Measurements from ENCODE around the gene MGAT4B.

MGAT4B gene

DNA sequence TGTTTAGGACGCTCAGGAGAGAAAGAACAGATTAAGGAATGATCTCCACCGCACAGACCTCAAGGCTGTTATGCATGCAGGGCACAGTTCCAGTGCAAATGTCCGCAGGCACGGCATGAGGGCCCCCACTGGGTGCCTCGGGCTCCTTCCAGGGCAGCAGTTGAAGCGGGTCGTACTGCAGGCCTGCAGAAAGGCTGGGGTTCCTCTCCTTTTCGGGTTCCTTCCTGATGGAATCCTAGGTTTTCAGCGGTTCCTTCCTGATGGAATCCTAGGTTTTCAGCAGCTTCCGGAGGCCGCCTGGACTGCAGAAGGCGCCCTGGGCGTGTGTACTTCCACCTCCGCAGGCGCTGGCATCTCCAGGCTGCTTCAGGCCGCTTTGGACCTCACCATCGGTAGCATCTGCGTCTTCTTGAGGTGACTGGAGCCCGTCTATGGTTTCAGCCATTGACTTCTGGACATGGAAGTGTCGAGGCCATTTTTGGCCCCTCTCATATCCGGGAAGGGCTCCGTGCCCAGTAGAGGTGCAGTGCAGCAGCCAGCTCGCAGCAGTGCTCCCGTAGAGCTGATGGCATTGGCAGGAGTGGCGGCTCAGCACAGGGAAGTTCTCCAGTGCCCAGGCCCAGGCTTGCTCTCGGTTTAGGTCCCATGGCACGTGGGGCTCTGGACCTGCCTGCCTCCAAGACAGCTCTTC, 5.6 kb upstream of the MGAT4B start:
- no peak for DNase-seq (ENCODE audit: low read depth)

DNA sequence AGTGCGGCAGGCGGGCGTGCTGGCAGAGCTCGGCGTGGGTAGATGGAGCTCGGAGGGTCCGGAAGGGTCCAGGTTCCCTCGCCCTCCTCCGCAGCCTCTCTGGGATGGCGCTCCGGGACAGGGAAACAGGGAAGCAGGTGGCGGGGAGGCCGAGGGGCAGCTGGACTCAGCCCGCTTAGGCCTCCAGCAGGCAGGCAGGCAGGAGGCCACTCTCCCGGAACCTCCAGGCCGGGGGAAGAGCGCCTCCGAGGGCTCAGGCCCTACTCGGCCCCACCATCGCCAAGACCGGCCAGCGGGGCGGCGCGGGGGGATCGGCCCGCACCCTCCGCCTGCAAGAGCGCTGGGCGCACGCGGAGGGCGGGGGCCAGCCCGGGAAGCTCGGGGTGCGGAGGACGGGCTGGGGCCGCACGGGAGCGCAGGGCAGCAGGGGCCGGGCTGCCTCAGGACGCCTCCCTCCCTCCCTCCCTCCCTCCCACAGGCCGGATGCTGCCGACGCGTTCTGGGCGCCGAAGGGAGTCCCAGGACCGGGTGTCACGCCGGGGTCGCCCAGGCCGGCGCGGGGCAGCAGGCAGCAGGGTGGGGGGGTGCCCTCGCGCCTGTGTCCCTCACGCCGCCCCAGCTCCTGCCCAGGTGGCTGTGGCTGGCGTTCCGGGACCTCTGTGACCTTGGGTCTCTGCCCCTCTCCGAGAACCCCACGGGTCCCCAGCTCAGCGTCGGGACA, 977 bp downstream of the MGAT4B start:
- DNase-seq (ENCODE audit: low read depth) = no peak
- TF ChIP-seq, protein P1, sequence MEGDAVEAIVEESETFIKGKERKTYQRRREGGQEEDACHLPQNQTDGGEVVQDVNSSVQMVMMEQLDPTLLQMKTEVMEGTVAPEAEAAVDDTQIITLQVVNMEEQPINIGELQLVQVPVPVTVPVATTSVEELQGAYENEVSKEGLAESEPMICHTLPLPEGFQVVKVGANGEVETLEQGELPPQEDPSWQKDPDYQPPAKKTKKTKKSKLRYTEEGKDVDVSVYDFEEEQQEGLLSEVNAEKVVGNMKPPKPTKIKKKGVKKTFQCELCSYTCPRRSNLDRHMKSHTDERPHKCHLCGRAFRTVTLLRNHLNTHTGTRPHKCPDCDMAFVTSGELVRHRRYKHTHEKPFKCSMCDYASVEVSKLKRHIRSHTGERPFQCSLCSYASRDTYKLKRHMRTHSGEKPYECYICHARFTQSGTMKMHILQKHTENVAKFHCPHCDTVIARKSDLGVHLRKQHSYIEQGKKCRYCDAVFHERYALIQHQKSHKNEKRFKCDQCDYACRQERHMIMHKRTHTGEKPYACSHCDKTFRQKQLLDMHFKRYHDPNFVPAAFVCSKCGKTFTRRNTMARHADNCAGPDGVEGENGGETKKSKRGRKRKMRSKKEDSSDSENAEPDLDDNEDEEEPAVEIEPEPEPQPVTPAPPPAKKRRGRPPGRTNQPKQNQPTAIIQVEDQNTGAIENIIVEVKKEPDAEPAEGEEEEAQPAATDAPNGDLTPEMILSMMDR (IDR thresholded peaks at IDR 0.05; ENCODE audit: control insufficient read depth, insufficient read depth, low read depth, low read length, missing control alignments) = no peak
- peak overlapping the region; percentile 71 for H3K4me3 ChIP-seq (ENCODE audit: control insufficient read depth, low read depth, low read length)

More for the DNA sequence above, 5.6 kb upstream of the MGAT4B start:
- TF ChIP-seq, protein P1 (IDR thresholded peaks at IDR 0.05; ENCODE audit: control insufficient read depth, insufficient read depth, low read depth, low read length, missing control alignments) = no peak
- H3K4me3 ChIP-seq (ENCODE audit: control insufficient read depth, low read depth, low read length) = no peak overlapping the region

DNA sequence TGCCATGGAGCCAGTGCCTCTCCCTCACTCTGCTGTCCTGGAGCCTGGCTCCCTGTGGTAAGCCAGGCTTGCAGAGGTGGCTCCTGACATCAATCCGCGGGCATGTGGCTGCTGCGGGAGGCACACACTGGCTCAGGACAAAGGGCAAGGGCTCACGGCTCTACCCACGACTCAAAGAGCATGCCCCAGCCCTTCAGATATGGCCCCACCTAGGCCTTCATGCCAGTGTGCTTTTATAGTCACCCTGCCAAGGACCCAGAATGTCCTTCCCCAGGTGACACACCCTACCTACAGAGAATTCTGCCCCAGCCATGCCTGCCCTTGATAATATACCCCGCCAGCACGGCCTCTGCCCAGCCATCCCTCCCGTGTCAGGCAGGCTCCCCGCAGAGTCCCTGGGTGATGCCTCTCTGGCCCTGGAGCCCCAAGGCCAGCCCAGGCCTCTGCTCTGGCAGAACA, 1.6 kb downstream of the MGAT4B start:
- TF ChIP-seq, protein P1 (IDR thresholded peaks at IDR 0.05; ENCODE audit: control insufficient read depth, insufficient read depth, low read depth, low read length, missing control alignments) = no peak
- peak overlapping the region; percentile 71 for H3K4me3 ChIP-seq (ENCODE audit: control insufficient read depth, low read depth, low read length)
- DNase-seq (ENCODE audit: low read depth) = no peak

DNA sequence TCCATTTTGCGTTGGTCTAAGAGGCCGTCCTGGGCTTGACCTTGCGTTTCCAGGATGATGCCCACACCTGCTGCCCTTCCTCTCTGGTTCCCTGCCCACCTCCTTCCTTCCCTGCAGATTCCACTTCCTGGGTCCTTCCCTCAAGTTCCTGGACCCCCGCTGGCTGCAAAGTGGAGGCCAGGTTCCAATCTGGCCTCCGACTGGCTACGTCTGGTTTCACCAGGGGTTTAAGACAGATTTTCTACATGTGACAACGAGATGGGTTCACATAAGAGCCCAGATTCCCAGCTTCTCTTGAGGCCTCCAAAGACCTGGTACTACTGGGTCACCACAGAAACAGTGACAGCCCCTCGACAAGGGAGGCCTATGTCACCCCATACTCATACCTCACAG, 2.1 kb downstream of the MGAT4B start:
- no peak for DNase-seq (ENCODE audit: low read depth)
- TF ChIP-seq, protein P1 (IDR thresholded peaks at IDR 0.05; ENCODE audit: control insufficient read depth, insufficient read depth, low read depth, low read length, missing control alignments) = no peak

DNA sequence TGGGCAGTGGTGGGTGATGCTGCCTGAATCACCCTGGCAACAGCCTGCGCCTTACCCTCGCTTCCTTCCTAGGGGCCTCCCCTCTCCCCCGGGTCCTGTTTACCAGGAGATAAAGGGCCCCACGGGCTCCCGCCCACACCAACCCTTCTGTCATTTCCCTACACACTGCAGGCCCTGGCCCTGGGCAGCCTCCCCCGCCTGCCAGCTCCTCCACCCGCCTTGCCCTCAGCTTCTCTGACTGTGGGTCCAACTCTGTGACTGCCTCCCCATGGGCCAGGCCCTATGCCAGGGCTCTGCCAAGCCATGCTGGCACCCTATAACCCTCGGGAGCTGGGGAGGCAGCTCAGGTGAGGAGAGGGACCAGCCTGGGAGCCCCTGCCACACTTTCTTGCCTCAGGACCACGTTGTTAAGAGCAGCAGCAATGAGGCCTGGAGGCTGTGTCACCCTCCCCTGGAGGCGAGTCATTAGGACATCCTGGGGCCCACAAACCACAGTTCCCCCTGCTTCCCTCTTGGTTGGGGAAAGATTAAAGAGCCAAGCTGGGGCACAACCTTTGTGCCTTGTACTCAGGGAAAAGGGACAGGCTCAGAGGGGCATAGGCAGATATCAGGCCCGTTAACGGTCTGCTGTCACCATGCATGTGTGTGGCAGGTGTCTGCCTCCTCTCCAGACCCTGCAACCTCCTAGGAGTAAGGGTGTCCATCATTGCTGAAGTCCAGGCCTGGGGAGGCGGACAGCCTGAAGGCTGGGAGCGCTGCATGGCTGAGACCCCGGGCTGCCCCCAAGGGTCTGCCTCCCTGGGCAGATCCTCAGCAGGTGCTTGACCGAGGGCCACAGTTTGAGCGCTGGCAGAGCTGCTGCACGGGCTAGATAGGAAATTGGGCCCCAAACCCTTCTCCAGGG, 2.8 kb downstream of the MGAT4B start:
- H3K4me3 ChIP-seq (ENCODE audit: control insufficient read depth, low read depth, low read length) = no peak overlapping the region
- DNase-seq (ENCODE audit: low read depth) = no peak
- TF ChIP-seq, protein P1 (IDR thresholded peaks at IDR 0.05; ENCODE audit: control insufficient read depth, insufficient read depth, low read depth, low read length, missing control alignments) = no peak

More for the DNA sequence above, 2.1 kb downstream of the MGAT4B start:
- no peak overlapping the region for H3K4me3 ChIP-seq (ENCODE audit: control insufficient read depth, low read depth, low read length)

DNA sequence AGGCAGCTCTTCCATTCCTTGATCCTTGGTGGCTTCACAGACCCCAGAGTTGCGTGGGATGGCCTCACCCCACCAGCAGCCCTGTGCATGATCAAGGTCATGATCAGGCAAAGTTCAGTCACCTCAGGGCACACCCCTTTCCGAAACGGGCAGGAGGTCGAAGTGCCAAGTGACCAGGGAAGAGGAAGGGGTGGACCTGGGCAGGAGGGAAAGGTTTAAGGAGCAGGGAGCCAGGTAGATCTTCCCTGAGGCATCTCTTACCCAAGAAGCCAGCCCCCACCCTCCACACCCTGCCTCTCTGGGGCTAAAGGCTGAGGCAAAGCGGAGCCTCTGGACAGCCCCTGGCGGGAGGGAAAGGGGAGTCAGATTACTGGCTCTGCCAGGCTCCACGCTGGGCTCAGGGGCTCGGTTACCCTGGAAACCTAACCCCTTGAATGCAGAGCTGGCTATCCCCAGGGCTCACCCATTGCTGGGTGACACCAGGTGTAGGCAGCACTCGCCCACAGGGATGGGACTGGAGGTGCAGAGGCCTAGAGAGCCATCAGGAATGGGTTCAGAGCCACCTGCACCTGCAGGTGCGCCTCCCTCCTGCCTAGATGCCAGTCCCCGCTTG, 3.6 kb downstream of the MGAT4B start:
- no peak for DNase-seq (ENCODE audit: low read depth)
- TF ChIP-seq, protein P1 (IDR thresholded peaks at IDR 0.05; ENCODE audit: control insufficient read depth, insufficient read depth, low read depth, low read length, missing control alignments) = no peak
- H3K4me3 ChIP-seq (ENCODE audit: control insufficient read depth, low read depth, low read length) = no peak overlapping the region
